Fibroblast of lung (primary cell): ENCODE results near the gene KLF17. TPM values are rescaled to one million over a fixed set of nuclear protein-coding genes. Genes with fewer than 3 reads are reported as not detected.

Experiments
- DNase-seq, 2 donors: peaks; one replicate each; pipeline versions ENCODE4 v3.0.0 to v3.0.0-alpha.2; 2010; ENCODE audit warnings: low read depth in 2 of 2
- H2AFZ ChIP-seq: 2 replicates; pipeline ENCODE4 v1.5.1; 2012; ENCODE audit warnings: low read length, control low read depth, inconsistent platforms
- H3K27ac ChIP-seq: 2 replicates; pipeline ENCODE4 v1.5.1; 2011; ENCODE audit warnings: low read length, control low read depth; ENCODE audit not compliant: insufficient read depth
- H3K27me3 ChIP-seq: 2 replicates; pipeline ENCODE4 v1.5.1; 2011; ENCODE audit warnings: mild to moderate bottlenecking, low read length; ENCODE audit not compliant: control insufficient read depth, insufficient read depth
- H3K36me3 ChIP-seq: 2 replicates; pipeline ENCODE4 v1.5.1; 2011; ENCODE audit warnings: low read length; ENCODE audit not compliant: control insufficient read depth, insufficient read depth
- H3K4me1 ChIP-seq: 2 replicates; pipeline ENCODE4 v1.5.1; 2011; ENCODE audit warnings: low read length; ENCODE audit not compliant: control insufficient read depth, insufficient read depth; ENCODE audit errors: extremely low read depth
- H3K4me2 ChIP-seq: 2 replicates; pipeline ENCODE4 v1.5.1; 2011; ENCODE audit warnings: low read length, control low read depth; ENCODE audit not compliant: insufficient read depth; ENCODE audit errors: extremely low read depth
- H3K4me3 ChIP-seq, 4 experiments: fragments of 200-600 bp in 1 of 4; sonication (generic) in 1 of 4; replicated peaks in 1 of 4; 2 replicates each; pipeline ENCODE4 v1.5.1; 2011 to 2016; ENCODE audit warnings: low read length in 4 of 4, low read depth in 3 of 4, mild to moderate bottlenecking in 3 of 4, control low read depth in 2 of 4, inconsistent platforms in 1 of 4, mixed read lengths in 1 of 4; ENCODE audit not compliant: insufficient read depth in 1 of 4; ENCODE audit errors: control extremely low read depth in 1 of 4
- H3K79me2 ChIP-seq: 2 replicates; pipeline ENCODE4 v1.5.1; 2012; ENCODE audit warnings: mild to moderate bottlenecking, low read length, inconsistent platforms; ENCODE audit not compliant: control insufficient read depth, insufficient read depth
- H3K9ac ChIP-seq: 2 replicates; pipeline ENCODE4 v1.5.1; 2011; ENCODE audit warnings: mild to moderate bottlenecking, low read length, control low read depth; ENCODE audit not compliant: insufficient read depth
- H3K9me3 ChIP-seq: 2 replicates; pipeline ENCODE4 v1.5.1; 2012; ENCODE audit warnings: low read depth, low read length; ENCODE audit not compliant: control insufficient read depth, insufficient read depth
- H4K20me1 ChIP-seq: 2 replicates; pipeline ENCODE4 v1.5.1; 2011; ENCODE audit warnings: low read length; ENCODE audit not compliant: control insufficient read depth, insufficient read depth; ENCODE audit errors: extremely low read depth
- CTCF ChIP-seq, 2 donors: IDR thresholded peaks in 1 of 2; conservative IDR thresholded peaks in 1 of 2; 1 replicate in 1 of 2; 2 replicates in 1 of 2; pipeline ENCODE4 v1.5.1; 2011 to 2012; ENCODE audit warnings: low read length in 2 of 2, control low read depth in 1 of 2, inconsistent platforms in 1 of 2, low read depth in 1 of 2, mild to moderate bottlenecking in 1 of 2
- EZH2 ChIP-seq: IDR thresholded peaks from 2 replicates; pipeline ENCODE4 v1.5.1; 2012; ENCODE audit warnings: low read length, control low read depth, mild to moderate bottlenecking; ENCODE audit errors: missing control alignments
- polyA plus RNA-seq, 2 donors: library from polyadenylated mRNA; depleted of rRNA in 1 of 2; stranded (reverse) in 1 of 2; unstranded in 1 of 2; fragments of >200 nt; gene quantifications; 2 replicates each; pipeline ENCODE4 v1.2.1, GENCODE V29; 2011 to 2012; ENCODE audit warnings: missing spikeins in 1 of 2
- total RNA-seq: library from RNA; depleted of rRNA; stranded (reverse); fragments of >200 nt; gene quantifications from 2 replicates; pipeline ENCODE4 v1.2.1, GENCODE V29; 2014

KLF17 gene
- total and polyA plus RNA-seq, 2 donors (not counting 1 experiment from before 2014, with no cell fraction given) = 0.05 to 0.50 TPM

- H3K4me1 ChIP-seq = no peaks in the 10 kb centered on the region
- no peak overlapping the region for H3K9ac ChIP-seq
- no peak for DNase-seq
- TF ChIP-seq EZH2 = no peak
- no peak for TF ChIP-seq CTCF (conservative IDR thresholded peaks at IDR 0.05 in 1 of 2, IDR thresholded peaks at IDR 0.05 in 1 of 2; ENCODE audit: low read depth in 1 of 2, low read length in 2 of 2)
- no peaks in the 10 kb centered on the region for H3K9me3 ChIP-seq
- peaks cover 3% of the 10 kb centered on the region for H3K27me3 ChIP-seq
- no peaks in the 10 kb centered on the region for H3K79me2 ChIP-seq
- no peaks in the 10 kb centered on the region for H3K36me3 ChIP-seq
- no peak overlapping the region for H3K27ac ChIP-seq
- H3K4me2 ChIP-seq = no peak overlapping the region
- H2AFZ ChIP-seq = no peak overlapping the region
- H3K4me3 ChIP-seq = no peak overlapping the region
- no peaks in the 10 kb centered on the region for H4K20me1 ChIP-seq
Measured at GRCh38 chr1:44144962-44145756, 26.5 kb downstream of the KLF17 start.

- no peaks in the 10 kb centered on the region for H3K79me2 ChIP-seq
- no peaks in the 10 kb centered on the region for H3K36me3 ChIP-seq
- no peaks in the 10 kb centered on the region for H3K9me3 ChIP-seq
- no peak overlapping the region for H3K27ac ChIP-seq
- no peak overlapping the region for H3K9ac ChIP-seq
- DNase-seq = no peak
- TF ChIP-seq EZH2 (no peak), CTCF (conservative IDR thresholded peaks at IDR 0.05 in 1 of 2, IDR thresholded peaks at IDR 0.05 in 1 of 2; ENCODE audit: low read depth in 1 of 2, low read length in 2 of 2) (no peak)
- no peaks in the 10 kb centered on the region for H4K20me1 ChIP-seq
- H2AFZ ChIP-seq = no peak overlapping the region
- H3K4me3 ChIP-seq = no peak overlapping the region
- H3K27me3 ChIP-seq = peaks cover 8% of the 10 kb centered on the region
- no peak overlapping the region for H3K4me2 ChIP-seq
- no peaks in the 10 kb centered on the region for H3K4me1 ChIP-seq
Measured at GRCh38 chr1:44146536-44147361, 28.1 kb downstream of the KLF17 start.

GRCh38 chr1:44147582-44147981 lies 29.0 kb downstream of the KLF17 start:
- no peak overlapping the region for H3K9ac ChIP-seq
- no peaks in the 10 kb centered on the region for H3K9me3 ChIP-seq
- H3K79me2 ChIP-seq = no peaks in the 10 kb centered on the region
- TF ChIP-seq EZH2 = no peak
- no peak for TF ChIP-seq CTCF (conservative IDR thresholded peaks at IDR 0.05 in 1 of 2, IDR thresholded peaks at IDR 0.05 in 1 of 2; ENCODE audit: low read depth in 1 of 2, low read length in 2 of 2)
- H3K27me3 ChIP-seq = peaks cover 8% of the 10 kb centered on the region
- no peak overlapping the region for H3K27ac ChIP-seq
- no peaks in the 10 kb centered on the region for H3K4me1 ChIP-seq
- H4K20me1 ChIP-seq = no peaks in the 10 kb centered on the region
- H3K4me3 ChIP-seq = no peak overlapping the region
- no peaks in the 10 kb centered on the region for H3K36me3 ChIP-seq
- no peak overlapping the region for H3K4me2 ChIP-seq
- no peak for DNase-seq
- H2AFZ ChIP-seq = no peak overlapping the region
